HG03039 (cell line): ENCODE data around the gene SPOCK1.
A peak's percentile ranks its signal among the peaks of the same experiment; 100 is the strongest.
"Not testable (repeated sequence)": the region's sequence is repeated elsewhere in the genome, so short reads cannot be mapped to it uniquely, and the experiment has no call there.

Source experiments
- ATAC-seq: cut with Tn5 transposase; IDR thresholded peaks from one replicate; pipeline ENCODE4 v1.9.1; 2021; ENCODE audit warnings: mild to moderate bottlenecking, moderate library complexity; ENCODE audit not compliant: unreplicated experiment

SPOCK1 gene

DNA sequence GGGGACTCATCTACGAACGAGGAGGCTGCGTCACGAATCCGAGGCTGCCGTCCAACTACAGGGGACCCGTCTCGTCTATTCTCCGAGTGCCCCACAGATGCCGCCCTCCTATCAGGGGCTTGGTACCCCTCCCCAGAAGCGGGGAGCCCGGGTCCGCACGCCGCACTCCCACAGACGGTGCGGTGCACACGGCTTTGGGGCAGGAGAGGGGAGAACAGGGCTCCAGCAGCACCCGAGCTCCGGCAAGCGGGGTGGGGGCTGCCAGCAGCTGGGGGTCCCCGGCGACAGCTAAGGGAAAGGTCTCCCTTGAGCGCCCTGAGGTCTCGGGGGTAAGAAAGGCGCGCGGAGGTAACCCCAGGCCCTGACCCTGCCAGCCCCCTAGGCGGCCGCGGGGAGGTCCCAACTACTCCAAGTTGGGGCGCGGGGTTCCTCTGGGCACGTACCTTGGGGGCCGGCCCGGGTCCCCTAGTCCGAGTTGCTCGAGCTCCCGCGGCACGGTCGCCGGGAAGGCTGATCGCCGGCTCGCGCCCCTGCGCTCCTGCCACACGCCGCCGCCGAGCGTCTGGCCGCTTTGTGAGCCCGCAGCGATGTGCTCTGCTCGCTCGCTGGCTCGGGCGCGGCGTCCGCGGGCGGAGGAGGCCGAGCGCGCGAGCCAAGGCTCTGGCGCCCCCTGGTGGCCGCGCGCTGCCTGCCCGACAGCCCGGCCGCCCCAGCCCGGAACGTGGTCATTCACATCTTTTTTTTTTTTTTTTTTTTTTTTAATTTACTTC lies at the start of gene SPOCK1:
Gene SPOCK1 (minus strand): TSS at position 591 of the 770 bp plus-strand sequence.
- peak; percentile 84 for ATAC-seq

DNA sequence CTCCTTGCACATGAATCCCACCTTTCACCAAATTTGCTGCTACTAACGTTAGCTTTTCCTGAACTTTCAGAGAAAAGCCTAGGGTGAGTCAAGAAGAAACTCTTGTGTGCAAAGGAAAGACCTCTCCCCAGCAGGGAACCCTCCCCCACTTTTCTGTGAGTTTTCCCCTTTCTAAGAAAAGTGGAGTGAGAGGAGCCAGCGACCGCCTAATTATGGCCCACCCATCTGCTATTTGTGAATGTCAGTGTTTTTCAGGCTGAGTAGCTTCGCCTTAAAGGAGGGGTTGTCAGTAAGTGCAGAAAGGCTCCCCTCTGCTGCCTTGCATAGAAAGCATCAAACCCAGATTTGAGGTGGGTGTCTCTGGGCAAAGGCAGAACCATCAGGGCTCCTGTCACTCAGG lies 46.8 kb upstream of the SPOCK1 start:
- no peak for ATAC-seq

DNA sequence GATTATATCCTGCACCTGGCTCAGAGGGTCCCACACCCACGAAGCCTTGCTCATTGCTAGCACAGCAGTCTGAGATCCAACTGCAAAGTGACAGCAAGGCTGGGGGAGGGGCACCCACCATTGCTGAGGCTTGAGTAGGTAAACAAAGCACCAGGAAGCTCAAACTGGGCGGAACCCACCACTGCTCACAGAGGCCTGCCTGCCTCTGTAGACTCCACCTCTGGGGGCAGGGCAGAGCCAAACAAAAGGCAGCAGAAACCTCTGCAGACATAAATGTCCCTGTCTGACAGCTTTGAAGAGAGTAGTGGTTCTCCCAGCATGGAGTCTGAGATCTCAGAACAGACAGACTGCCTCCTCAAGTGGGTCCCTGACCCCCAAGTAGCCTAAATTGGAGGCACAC lies 36.3 kb upstream of the SPOCK1 start:
- not testable (repeated sequence) for ATAC-seq

DNA sequence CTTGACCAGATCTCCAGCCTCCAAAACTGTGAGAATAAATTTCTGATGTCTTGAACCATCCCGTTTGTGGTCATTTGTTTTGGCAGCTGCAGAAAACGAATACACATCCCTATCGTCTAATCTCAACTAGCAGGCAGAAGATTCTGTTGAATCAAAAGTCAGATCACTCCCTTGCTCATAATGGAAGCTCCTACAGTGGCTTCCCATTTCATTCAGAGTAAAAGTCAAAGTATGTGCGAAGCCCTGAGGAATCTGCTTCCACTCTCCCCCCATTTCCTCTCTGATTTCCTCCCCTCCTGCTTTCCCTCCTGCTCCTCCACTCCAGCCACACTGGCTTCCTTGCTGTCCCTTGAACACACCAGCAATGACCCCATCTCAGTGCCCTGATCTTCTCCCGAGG lies 34.8 kb upstream of the SPOCK1 start:
- no peak for ATAC-seq

DNA sequence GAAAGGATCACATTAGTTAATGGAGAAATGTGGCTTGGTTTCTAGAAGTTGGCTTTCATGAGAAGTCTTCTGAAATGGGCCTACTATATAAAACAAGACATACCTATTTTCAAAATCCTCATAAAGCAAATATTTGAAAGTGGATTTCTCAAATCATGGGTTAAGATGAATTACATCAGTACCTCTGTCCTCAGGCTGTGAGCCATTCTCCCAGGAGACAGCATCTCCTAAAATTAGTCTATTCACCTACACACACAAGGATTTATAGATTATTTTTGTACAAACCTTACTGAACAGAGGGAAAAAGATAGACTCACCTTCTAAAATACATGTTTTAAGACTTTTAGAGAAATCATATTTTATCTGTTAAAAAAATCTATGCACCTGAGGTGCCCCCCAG lies 32.1 kb upstream of the SPOCK1 start:
- ATAC-seq = no peak

DNA sequence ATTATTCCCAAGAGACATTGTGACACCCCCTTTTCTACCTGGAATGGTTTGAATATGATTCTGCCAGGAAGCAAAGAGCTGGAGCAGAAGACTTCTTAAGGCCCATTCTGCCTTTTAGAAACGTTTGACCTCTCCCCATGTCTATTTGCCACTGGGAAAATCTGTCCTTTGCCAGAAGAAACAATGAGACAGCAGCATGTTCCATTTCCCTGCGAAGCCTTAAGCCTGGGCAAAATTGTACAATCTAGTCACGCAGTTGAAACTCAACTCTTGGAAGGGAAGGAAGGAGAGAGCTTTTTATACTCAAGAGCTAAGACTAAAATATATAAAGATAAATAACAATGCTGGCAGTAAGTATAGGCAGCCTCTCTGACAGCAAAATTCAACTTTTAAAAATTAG lies 22.1 kb upstream of the SPOCK1 start:
- no peak for ATAC-seq

DNA sequence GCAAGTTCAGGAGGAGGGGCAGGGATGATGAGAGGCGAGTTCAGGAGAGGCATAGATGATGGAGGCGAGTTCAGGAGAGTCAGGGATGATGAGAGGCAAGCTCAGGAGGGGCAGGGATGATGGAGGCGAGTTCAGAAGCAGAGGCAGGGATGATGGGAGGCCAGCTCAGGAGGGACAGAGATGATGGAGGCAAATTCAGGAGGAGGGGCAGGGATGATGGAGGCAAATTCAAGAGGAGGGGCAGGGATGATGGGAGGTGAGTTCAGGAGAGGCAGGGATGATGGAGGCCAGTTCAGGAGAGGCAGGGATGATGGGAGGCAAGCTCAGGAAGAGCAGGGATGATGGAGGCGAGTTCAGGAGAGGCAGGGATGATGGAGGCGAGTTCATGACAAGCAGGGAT lies 17.8 kb upstream of the SPOCK1 start:
- ATAC-seq = no peak

DNA sequence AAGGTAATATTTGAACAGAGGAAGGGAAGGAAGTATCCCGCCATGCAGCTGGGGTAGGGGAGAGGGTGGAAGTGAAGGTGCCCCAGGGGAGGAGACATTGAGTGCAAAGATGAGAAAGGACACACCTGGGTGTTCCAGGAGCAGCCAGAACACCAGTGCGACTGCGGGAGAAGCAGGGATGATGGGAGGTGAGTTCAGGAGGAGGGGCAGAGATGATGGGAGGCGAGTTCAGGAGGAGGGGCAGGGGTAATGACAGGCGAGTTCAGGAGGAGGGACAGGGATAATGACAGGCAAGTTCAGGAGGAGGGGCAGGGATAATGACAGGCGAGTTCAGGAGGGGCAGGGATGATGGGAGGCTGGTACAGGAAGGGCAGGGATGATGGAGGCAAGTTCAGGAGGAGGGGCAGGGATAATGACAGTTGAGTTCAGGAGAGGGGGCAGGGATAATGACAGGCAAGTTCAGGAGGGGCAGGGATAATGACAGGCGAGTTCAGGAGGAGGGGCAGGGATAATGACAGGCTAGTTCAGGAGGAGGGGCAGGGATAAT lies 17.2 kb upstream of the SPOCK1 start:
- ATAC-seq = no peak

DNA sequence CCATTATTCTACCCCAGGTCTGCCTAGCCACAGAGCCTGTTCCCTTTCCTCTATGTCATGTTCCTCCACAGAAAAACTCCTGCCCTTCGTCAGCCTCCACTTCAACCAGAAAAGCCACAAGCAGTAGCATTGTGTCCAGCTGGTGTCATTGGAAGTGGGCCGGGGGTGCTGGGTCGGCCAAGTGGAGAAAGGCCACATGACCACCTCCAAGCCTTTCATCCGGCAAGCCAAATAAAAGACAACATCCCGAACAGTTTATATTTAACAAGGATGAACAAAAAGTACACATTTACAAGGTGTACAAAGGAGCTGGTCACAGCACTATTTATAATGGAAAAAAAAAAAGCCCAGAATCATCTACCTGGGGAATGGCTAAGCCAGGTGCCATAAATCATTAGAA lies 16.1 kb upstream of the SPOCK1 start:
- ATAC-seq = no peak

DNA sequence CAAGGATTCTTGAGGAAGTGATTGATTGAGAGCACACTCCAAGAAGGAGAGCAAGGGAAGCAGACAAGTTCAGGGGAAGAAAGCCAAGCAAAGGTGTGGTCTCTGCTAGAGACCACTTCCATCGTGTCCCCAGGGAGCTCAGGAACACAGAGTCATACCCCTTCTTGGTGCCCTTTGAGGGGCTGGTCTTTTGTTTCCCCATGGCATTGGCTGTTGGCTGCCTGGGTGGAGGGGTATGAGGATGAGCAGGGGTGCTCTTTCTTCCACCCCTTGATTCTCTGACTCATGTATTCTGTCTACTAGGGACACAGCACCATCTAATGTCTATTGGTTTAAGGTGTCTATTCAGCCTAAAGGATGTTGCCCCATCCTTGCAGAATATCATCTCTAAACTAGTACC lies 11.5 kb upstream of the SPOCK1 start:
- ATAC-seq = no peak

DNA sequence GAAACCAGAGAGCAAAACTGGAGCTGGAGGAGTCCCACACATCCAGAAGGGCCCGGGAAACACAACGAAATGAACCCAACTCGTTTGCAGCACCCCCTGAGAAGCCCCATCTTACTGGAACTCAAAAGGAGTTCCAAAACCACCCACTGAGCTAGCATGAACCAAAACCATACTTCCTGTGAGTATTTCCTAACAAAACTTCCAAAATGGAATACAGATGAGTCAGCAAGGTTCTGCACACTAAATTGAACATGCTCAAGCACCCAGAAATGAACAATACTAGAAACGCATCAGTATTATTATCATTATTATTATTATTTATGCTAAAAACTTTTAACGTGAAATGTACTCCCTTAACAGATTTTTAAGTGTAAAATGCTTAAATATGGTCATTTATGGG lies 8.0 kb upstream of the SPOCK1 start:
- ATAC-seq = no peak

DNA sequence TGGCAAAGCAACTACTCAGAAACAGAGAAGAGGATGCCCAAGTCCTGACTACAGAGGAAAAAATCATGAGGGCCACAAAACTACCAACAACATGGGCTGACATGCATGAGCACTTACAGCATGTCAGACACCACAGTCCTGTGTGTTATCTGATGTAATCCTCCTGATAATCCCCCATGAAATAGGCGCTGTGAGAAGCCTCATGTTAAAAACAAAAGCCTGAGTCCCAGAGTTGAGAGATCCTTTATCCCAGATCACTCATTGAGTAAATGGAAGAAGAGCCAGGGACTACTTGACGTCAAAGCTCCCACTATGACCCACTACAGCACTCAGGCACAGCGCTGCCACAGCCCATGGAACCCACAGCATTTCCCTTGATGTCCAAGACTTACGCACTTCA lies 7.2 kb upstream of the SPOCK1 start:
- no peak for ATAC-seq

DNA sequence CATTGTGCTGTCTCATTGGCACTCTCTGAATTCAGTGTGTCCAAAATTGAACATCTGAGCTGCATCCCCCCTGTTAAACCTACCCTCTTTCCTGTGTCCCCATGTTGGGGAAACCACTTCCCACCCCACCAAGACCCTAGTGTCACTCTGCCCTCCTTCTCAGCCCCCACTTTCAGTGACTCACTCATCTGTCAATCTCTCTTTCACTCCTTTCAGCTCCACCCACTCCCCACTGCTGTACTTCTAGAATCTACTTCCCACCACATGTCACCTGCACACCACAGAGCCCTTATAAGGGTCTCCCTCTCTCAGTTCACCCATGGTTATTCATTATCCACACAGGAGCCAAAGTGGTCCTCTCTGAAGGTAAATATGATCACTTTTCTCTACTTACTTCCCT lies 5.8 kb upstream of the SPOCK1 start:
- no peak for ATAC-seq

DNA sequence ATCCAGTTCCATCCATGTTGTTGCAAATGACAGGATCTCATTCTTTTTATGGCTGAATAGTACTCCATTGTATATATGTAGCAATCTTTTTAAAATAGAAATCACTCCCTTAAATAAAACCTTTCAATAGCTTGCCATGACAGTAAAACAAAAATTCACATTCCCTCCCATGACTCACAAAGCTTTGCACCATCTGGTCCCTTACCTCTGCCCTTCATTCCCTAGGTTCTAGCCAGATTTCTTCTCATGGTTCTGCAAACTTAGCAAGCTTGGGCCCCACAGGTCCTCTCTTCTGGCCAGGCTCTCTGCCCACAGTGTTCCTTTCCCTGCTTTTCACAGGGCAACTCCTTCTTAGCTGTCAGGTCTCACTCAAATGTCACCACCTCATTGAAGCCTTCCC lies 4.3 kb upstream of the SPOCK1 start:
- ATAC-seq = no peak

DNA sequence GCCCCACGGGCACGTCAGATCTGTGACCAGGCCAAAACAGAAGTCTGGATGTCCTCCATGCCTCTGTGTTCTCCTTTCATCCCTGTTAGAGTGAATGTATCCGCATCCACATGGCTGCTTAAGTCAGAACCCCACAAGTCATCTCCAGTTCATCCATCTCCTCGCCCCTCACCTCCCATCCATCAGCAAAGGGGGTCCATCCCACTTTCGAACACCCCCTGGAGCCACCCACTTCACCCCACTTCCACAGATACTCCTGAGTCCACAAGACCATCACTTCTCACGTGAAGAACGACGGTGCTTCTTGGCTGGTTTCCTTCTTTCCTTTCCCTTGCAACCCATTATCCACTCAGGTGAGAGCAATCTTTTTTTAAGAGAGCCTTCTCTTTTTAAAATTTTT lies 3.5 kb upstream of the SPOCK1 start:
- ATAC-seq = no peak

DNA sequence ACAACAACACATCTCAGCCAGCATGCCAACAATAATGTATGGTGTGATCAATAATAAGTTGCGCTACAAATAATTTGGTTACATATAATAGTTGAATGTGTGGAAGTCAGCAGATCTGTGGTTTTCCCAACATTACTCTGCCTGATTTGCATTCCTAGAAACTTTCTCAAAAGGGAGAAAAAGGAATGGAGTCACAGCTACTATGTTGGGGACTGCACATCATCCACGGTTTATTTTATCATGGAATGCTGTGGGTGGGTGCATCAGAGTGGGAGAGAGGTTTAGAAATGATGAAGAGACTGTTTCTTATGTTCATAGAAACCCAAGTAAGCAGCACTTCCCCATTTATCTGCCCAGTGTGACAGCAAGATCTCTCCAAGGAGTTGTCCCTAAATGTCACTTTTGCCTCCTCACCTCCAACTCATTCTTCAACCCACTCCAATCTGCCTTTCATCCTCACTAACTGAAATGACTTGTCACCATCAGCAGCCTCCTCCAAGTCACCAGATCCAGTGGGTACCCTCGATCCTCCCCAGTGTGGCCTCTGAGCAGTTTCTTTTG lies 2.8 kb upstream of the SPOCK1 start:
- no peak for ATAC-seq

DNA sequence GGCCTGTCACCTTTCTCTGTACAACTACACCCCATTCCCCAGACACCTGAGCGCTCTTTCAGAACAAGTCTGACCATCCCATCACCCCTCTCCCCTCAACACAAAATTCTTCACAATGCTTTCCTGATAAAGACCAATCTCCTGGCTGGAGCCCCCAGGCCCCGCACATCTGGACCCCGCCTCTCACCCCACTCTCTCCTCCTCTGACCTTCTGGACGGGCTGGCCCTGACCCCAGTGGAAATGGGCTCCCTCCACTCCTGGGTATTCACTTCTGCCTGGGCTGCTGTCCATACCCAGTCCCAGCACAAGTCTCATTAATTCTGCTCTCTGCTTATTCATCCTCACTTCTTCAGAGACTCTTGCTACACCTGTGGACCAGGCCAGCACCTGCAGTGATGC lies 2.1 kb upstream of the SPOCK1 start:
- ATAC-seq = no peak

DNA sequence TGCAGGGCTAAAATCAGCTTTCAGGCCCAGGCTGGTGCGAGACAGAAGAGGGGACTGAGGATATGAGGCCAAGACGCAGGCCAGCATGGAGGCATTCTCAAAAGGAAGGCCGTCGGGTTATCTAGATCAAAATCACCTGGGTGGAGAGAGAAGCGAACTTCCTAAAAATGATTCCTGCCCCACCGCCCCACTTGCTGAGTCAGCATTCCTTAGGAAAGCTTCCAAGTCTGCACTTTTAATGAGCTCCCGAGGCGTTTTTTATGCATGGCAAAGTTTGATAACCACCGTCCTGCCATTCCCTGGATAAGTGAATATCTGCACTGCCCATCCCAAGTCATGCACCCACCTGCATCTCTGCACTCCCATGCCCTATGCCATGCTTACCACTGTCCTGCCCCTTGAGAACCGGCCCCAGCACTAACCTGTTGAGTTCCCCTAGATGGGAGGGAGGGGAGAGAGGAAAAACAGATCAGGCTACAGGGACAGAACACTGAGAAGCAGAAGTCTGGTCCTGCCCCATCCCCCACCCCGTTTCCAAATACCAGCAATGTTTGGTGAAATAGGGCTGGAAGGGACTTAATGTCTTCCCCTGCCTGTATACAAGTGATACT lies 1.6 kb upstream of the SPOCK1 start:
- no peak for ATAC-seq

DNA sequence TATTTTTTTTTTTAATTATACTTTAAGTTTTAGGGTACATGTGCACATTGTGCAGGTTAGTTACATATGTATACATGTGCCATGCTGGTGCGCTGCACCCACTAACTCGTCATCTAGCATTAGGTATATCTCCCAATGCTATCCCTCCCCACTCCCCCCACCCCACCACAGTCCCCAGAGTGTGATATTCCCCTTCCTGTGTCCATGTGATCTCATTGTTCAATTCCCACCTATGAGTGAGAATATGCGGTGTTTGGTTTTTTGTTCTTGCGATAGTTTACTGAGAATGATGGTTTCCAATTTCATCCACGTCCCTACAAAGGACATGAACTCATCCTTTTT lies 351 bp upstream of the SPOCK1 start:
- not testable (repeated sequence) for ATAC-seq

DNA sequence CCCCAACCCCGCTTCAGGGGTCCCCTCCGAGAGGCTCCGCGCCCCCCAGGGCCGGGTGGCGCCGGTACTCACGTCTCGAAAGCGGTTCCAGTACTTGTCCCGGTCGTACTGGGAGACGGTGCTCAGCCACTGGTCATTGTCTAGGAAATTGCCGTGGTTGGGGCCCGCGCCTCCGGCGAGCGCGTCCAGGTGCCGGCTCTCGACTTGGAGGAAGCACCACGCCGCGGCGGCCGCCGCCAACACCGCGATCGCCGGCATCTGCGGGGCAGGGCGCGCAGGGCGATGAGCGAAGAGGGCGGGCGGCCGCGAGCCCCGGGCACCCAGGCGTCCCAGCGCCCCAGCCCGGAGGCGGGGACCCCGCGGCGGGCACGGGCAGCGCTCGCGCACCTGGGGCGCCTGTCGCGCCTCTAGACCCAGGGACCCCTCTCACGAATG lies 808 bp downstream of the SPOCK1 start:
- no peak for ATAC-seq

DNA sequence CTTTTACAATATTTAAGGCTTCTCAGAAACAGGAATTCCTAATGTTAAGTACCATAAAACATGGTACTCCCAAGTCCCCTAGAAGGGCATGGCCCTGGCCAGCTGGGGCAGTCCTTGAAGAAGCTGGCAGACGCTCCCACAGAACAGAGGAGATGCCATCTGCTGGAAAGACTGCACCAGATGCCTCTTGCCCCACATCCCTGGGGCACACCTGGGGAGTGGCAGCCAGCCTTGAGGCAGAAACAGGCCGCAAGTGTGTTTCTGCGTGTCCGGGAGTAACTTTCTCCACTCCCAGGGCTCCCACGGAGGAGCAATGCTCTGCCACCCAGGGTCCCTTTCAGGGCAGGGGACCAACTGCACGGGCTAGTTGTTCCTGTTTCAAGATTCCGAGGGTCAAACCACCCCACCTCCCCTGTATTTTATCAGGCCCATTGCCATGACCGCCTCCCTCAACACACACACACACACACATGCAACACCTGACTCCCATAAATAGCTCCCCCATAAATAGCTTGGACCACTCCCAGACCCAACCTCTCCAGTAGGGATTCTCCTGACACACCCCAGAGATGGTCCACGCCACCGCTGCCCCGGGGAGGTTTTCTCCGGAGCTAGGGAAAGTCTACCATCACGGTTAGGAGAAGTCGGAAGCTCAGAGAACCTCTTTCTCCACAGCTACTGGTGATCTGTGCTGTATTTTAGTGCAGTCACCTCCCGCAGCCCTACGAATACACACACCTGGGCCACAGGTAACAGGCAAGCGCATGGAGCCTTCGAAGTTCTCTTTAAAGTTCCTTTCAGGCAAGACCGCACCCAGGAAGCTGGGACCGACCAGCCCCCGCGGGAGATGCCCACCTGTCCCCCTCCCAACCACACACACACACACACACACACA lies 1.5 kb downstream of the SPOCK1 start:
- ATAC-seq = no peak
